Stomach (tissue), 4 donors: ENCODE results near the gene SCYGR1.

Experiments
- EP300 ChIP-seq: sonication (generic); formaldehyde crosslinking; IDR thresholded peaks from one replicate; pipeline ENCODE4 v1.6.1; 2017; ENCODE audit warnings: antibody characterized with exemption
- TF ChIP-seq, protein P1 (sequence below), 7 experiments: fragments of 450-650 bp in 4 of 7; fragments of 200-600 bp in 3 of 7; sonication (generic) in 3 of 7; IDR thresholded peaks; one replicate each; pipeline ENCODE4 v1.5.1; 2016 to 2019; ENCODE audit warnings: antibody characterized with exemption in 7 of 7, control low read depth in 2 of 7, mild to moderate bottlenecking in 1 of 7

GRCh38 chr2:227397562-227397961, 9.8 kb upstream of the SCYGR1 start:
- TF ChIP-seq, protein P1, sequence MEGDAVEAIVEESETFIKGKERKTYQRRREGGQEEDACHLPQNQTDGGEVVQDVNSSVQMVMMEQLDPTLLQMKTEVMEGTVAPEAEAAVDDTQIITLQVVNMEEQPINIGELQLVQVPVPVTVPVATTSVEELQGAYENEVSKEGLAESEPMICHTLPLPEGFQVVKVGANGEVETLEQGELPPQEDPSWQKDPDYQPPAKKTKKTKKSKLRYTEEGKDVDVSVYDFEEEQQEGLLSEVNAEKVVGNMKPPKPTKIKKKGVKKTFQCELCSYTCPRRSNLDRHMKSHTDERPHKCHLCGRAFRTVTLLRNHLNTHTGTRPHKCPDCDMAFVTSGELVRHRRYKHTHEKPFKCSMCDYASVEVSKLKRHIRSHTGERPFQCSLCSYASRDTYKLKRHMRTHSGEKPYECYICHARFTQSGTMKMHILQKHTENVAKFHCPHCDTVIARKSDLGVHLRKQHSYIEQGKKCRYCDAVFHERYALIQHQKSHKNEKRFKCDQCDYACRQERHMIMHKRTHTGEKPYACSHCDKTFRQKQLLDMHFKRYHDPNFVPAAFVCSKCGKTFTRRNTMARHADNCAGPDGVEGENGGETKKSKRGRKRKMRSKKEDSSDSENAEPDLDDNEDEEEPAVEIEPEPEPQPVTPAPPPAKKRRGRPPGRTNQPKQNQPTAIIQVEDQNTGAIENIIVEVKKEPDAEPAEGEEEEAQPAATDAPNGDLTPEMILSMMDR (IDR thresholded peaks at IDR 0.05) = no peak
- no peak for TF ChIP-seq EP300
